PC-3 (cell line): Measurements from ENCODE around the gene NRCAM. TPM values are rescaled to one million over a fixed set of nuclear protein-coding genes. Genes with fewer than 3 reads are reported as not detected.

Source experiments
- ATAC-seq: fragments of 200-7000 bp; cut with Tn5 transposase; 2 replicates; pipeline ENCODE4 v1.9.1; 2020; ENCODE audit warnings: mild to moderate bottlenecking, moderate library complexity
- BruUV-seq: library from RNA; stranded (reverse); fragments of 400-500 nt; replicated peaks from 2 replicates; lab custom pipeline; 2021; lab: Mats Ljungman, UMichigan
- CTCF ChIA-PET: fragments of 300-600 bp; sonication (Branson Sonifier 250); formaldehyde crosslinking; loops from one replicate; lab custom pipeline; 2022; ENCODE audit warnings: antibody characterized with exemption; lab: Charles Lee
- POLR2A ChIA-PET: fragments of 300-600 bp; sonication (Branson Sonifier 250); formaldehyde crosslinking; loops from one replicate; lab custom pipeline; 2022; ENCODE audit warnings: antibody characterized with exemption; ENCODE audit not compliant: unreplicated experiment; lab: Charles Lee
- DNase-seq: peaks from one replicate; pipeline ENCODE4 v3.0.0-alpha.2; 2015
- H2AFZ ChIP-seq: fragments of 300-600 bp; sonication (generic); 2 replicates; pipeline ENCODE4 v1.6.0; 2016; ENCODE audit warnings: antibody characterized with exemption, low read length
- H3F3A ChIP-seq: fragments of 300-600 bp; sonication (generic); one replicate; pipeline ENCODE4 v1.6.0; 2017; ENCODE audit warnings: antibody characterized with exemption, low read length, control low read depth, mild to moderate bottlenecking; ENCODE audit not compliant: unreplicated experiment
- H3K27ac ChIP-seq: fragments of 300-600 bp; sonication (generic); 2 replicates; pipeline ENCODE4 v1.5.1; 2016; ENCODE audit warnings: mild to moderate bottlenecking, low read length
- H3K27me3 ChIP-seq: fragments of 300-600 bp; sonication (generic); 2 replicates; pipeline ENCODE4 v1.6.1; 2016; ENCODE audit warnings: low read length, mixed read lengths
- H3K36me3 ChIP-seq: fragments of 300-600 bp; sonication (generic); 2 replicates; pipeline ENCODE4 v1.6.1; 2016; ENCODE audit warnings: low read depth, mixed run types, low read length, mixed read lengths
- H3K4me1 ChIP-seq: fragments of 300-600 bp; sonication (generic); 2 replicates; pipeline ENCODE4 v1.5.1; 2016; ENCODE audit warnings: low read length; ENCODE audit not compliant: insufficient read depth
- H3K4me2 ChIP-seq: fragments of 300-600 bp; sonication (generic); 2 replicates; pipeline ENCODE4 v1.6.0; 2016; ENCODE audit warnings: low read length
- H3K4me3 ChIP-seq: fragments of 300-600 bp; sonication (generic); 2 replicates; pipeline ENCODE4 v1.5.1; 2016; ENCODE audit warnings: mild to moderate bottlenecking, low read length, mixed read lengths
- H3K79me2 ChIP-seq: fragments of 300-600 bp; sonication (generic); 2 replicates; pipeline ENCODE4 v1.6.1; 2017; ENCODE audit warnings: low read length, mixed read lengths
- H3K9ac ChIP-seq: fragments of 300-600 bp; sonication (generic); 2 replicates; pipeline ENCODE4 v1.6.0; 2016; ENCODE audit warnings: mild to moderate bottlenecking, low read length
- H3K9me2 ChIP-seq: fragments of 300-600 bp; sonication (generic); replicated peaks from 2 replicates; pipeline ENCODE4 v1.6.1; 2016; ENCODE audit warnings: mixed run types, low read length, mixed read lengths
- H3K9me3 ChIP-seq: fragments of 300-600 bp; sonication (generic); 2 replicates; pipeline ENCODE4 v1.6.1; 2016; ENCODE audit warnings: low read length, mixed read lengths
- H4K20me1 ChIP-seq: fragments of 300-600 bp; sonication (generic); 2 replicates; pipeline ENCODE4 v1.6.1; 2016; ENCODE audit warnings: low read length, mixed read lengths
- EZH2 ChIP-seq: fragments of 300-600 bp; sonication (generic); IDR thresholded peaks from one replicate; pipeline ENCODE4 v1.6.1; 2017; ENCODE audit warnings: antibody characterized with exemption, mild to moderate bottlenecking, low read length; ENCODE audit not compliant: unreplicated experiment
- EZH2phosphoT487 ChIP-seq: fragments of 300-600 bp; sonication (generic); IDR thresholded peaks from 2 replicates; pipeline ENCODE4 v1.6.1; 2018; ENCODE audit warnings: mild to moderate bottlenecking, antibody characterized with exemption, low read length, borderline replicate concordance
- intact Hi-C: fragments of 100-400 bp; cut with micrococcal nuclease; formaldehyde crosslinking; loops from 2 replicates; pipeline ENCODE4 v1.9.0; 2023
- total RNA-seq: library from RNA; depleted of rRNA; stranded (reverse); fragments of >200 nt; gene quantifications from 2 replicates; pipeline ENCODE4 v1.2.3, GENCODE V29; 2014
- TF ChIP-seq, protein P1 (sequence below): fragments of 300-600 bp; sonication (generic); conservative IDR thresholded peaks from 2 replicates; pipeline ENCODE4 v1.5.1; 2017; ENCODE audit warnings: antibody characterized with exemption, low read depth, mild to moderate bottlenecking, low read length

Gene NRCAM
- total RNA-seq, 1 experiment from 2014 or later: not detected

- Histone ChIP-seq H3K9ac (no peak overlapping the region), H4K20me1 (no peaks in the 10 kb centered on the region), H3K9me2 (no peaks in the 10 kb centered on the region), H3K27ac (no peak overlapping the region), H3K36me3 (no peaks in the 10 kb centered on the region), H3K4me3 (no peak overlapping the region), H3K79me2 (no peaks in the 10 kb centered on the region), H3K9me3 (no peaks in the 10 kb centered on the region), H3K4me1 (peaks cover 9% of the 10 kb centered on the region), H3F3A (no peaks in the 10 kb centered on the region), H3K27me3 (0 out of 2 replicates have a peak, but pooled peaks cover under 1% of the 10 kb centered on the region), H2AFZ (no peak overlapping the region), H3K4me2 (no peak overlapping the region)
- ChIA-PET POLR2A (no interaction called here), CTCF (no interaction called here)
- intact Hi-C loops: no loop called here
- DNase-seq (no peak), ATAC-seq (no peak)
- no TSS peak for BruUV-seq
- TF ChIP-seq, protein P1, sequence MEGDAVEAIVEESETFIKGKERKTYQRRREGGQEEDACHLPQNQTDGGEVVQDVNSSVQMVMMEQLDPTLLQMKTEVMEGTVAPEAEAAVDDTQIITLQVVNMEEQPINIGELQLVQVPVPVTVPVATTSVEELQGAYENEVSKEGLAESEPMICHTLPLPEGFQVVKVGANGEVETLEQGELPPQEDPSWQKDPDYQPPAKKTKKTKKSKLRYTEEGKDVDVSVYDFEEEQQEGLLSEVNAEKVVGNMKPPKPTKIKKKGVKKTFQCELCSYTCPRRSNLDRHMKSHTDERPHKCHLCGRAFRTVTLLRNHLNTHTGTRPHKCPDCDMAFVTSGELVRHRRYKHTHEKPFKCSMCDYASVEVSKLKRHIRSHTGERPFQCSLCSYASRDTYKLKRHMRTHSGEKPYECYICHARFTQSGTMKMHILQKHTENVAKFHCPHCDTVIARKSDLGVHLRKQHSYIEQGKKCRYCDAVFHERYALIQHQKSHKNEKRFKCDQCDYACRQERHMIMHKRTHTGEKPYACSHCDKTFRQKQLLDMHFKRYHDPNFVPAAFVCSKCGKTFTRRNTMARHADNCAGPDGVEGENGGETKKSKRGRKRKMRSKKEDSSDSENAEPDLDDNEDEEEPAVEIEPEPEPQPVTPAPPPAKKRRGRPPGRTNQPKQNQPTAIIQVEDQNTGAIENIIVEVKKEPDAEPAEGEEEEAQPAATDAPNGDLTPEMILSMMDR: no peak
- TF ChIP-seq EZH2: no peak
- TF ChIP-seq EZH2phosphoT487: no peak
Observed at GRCh38 chr7:108252177-108252576, 204.1 kb downstream of the NRCAM start.

DNA sequence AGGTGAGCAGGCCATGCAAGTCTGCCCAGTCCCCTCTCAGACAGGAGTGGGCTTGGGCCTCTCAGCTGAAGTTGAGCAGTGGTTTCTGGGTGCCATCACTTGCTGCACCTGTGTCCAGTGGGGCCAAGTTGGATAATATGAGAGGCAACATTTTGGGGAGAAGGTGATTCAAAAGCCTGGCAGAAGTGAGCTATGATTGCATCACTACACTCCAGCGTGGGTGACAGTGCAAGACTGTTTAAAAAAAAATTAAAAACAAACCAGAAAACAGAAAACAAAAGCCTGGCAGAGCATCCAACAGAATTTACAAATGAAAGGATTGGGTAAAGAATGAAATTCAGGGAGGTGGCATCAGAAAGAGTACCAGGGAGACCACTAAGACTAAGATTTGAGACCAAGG lies 204.5 kb downstream of the NRCAM start:
- Histone ChIP-seq H3K27ac (no peak overlapping the region), H4K20me1 (no peaks in the 10 kb centered on the region), H3K79me2 (no peaks in the 10 kb centered on the region), H3K27me3 (no peaks in the 10 kb centered on the region), H3F3A (no peaks in the 10 kb centered on the region), H3K36me3 (no peaks in the 10 kb centered on the region), H3K9ac (no peak overlapping the region), H2AFZ (no peak overlapping the region), H3K4me1 (peaks cover 14% of the 10 kb centered on the region), H3K9me3 (no peaks in the 10 kb centered on the region), H3K9me2 (no peaks in the 10 kb centered on the region), H3K4me3 (no peak overlapping the region), H3K4me2 (no peak overlapping the region)
- DNase-seq: no peak
- POLR2A ChIA-PET: no interaction called here
- CTCF ChIA-PET: no interaction called here
- BruUV-seq: no TSS peak
- ATAC-seq: no peak
- intact Hi-C loops: no loop called here
- TF ChIP-seq, protein P1: no peak
- no peak for TF ChIP-seq EZH2phosphoT487
- TF ChIP-seq EZH2: no peak

DNA sequence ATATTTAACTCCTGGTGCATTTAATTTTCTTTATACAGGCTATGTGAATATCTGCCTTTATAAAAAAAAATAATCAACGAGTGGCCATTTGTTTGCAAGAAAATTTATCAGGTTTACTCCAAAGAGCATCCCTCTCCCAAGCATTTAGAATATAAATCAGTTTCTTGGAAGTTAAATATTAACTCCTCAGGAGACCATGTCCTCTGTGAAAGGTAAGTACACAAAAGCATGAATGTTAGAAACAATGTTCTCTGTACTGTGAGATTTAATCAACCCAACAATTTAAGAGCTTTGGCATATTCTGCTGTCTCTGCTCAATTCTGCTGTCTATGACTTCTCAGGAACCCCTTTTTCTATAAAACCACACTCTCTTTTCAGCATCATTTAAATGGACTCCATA lies 206.8 kb downstream of the NRCAM start:
- BruUV-seq: no TSS peak
- no peak for DNase-seq
- Histone ChIP-seq H3F3A (no peaks in the 10 kb centered on the region), H3K79me2 (no peaks in the 10 kb centered on the region), H3K9ac (no peak overlapping the region), H3K27me3 (no peaks in the 10 kb centered on the region), H3K9me2 (no peaks in the 10 kb centered on the region), H3K9me3 (no peaks in the 10 kb centered on the region), H3K27ac (no peak overlapping the region), H2AFZ (no peak overlapping the region), H3K4me1 (peaks cover 26% of the 10 kb centered on the region), H4K20me1 (no peaks in the 10 kb centered on the region), H3K4me3 (no peak overlapping the region), H3K36me3 (no peaks in the 10 kb centered on the region), H3K4me2 (no peak overlapping the region)
- ChIA-PET CTCF (interaction anchor here (0.7 kb wide), 1 partner anchor 248 kb away, joined by 3 read pairs; no protein-coding TSS in a partner anchor), POLR2A (no interaction called here)
- TF ChIP-seq, protein P1: no peak
- no peak for TF ChIP-seq EZH2
- no peak for ATAC-seq
- intact Hi-C loops: no loop called here
